SU-DHL-6 (cell line): Measurements from ENCODE around the gene POU4F3.

ENCODE experiments used
- H2AFZ ChIP-seq: fragments of 200-600 bp; sonication (generic); 2 replicates; pipeline ENCODE4 v1.6.1; 2014; ENCODE audit warnings: low read depth, mild to moderate bottlenecking, moderate library complexity, mixed read lengths, antibody characterized with exemption, low read length; ENCODE audit not compliant: severe bottlenecking
- H3F3A ChIP-seq: fragments of 200-600 bp; shearing (Covaris generic); 2 replicates; pipeline ENCODE4 v1.6.0; 2016; ENCODE audit warnings: antibody characterized with exemption, mild to moderate bottlenecking; ENCODE audit not compliant: insufficient read depth
- H3K27ac ChIP-seq: fragments of 200-600 bp; sonication (generic); 2 replicates; pipeline ENCODE4 v1.5.1; 2016; ENCODE audit warnings: low read depth, mild to moderate bottlenecking, low read length, moderate library complexity, mixed read lengths
- H3K27me3 ChIP-seq: fragments of 200-600 bp; sonication (generic), shearing (Covaris generic); 2 replicates; pipeline ENCODE4 v1.6.0; 2014; ENCODE audit warnings: mild to moderate bottlenecking, low read length
- H3K36me3 ChIP-seq: fragments of 200-600 bp; sonication (generic); 2 replicates; pipeline ENCODE4 v1.6.1; 2014; ENCODE audit warnings: mild to moderate bottlenecking, low read length, mixed read lengths
- H3K4me2 ChIP-seq: fragments of 300-600, 200-600 bp; shearing (Covaris generic), sonication (generic); 2 replicates; pipeline ENCODE4 v1.6.0; 2014; ENCODE audit warnings: low read length, low read depth, mild to moderate bottlenecking; ENCODE audit not compliant: poor library complexity, severe bottlenecking
- H3K4me3 ChIP-seq: fragments of 200-600 bp; sonication (generic); 2 replicates; pipeline ENCODE4 v1.5.1; 2014; ENCODE audit warnings: antibody characterized with exemption, low read length, mild to moderate bottlenecking, mixed read lengths; ENCODE audit not compliant: insufficient read depth, poor library complexity, severe bottlenecking
- H3K79me2 ChIP-seq: fragments of 200-600 bp; sonication (generic); 2 replicates; pipeline ENCODE4 v1.6.1; 2014; ENCODE audit warnings: mild to moderate bottlenecking, low read length, moderate library complexity; ENCODE audit not compliant: insufficient read depth
- H3K9ac ChIP-seq: fragments of 200-600 bp; sonication (generic); 2 replicates; pipeline ENCODE4 v1.7.0; 2014; ENCODE audit warnings: mild to moderate bottlenecking, low read length
- H3K9me2 ChIP-seq: fragments of 200-600 bp; sonication (generic); replicated peaks from 2 replicates; pipeline ENCODE4 v1.6.1; 2014; ENCODE audit warnings: low read length; ENCODE audit not compliant: insufficient read depth
- H3K9me3 ChIP-seq: fragments of 200-600 bp; sonication (generic); 2 replicates; pipeline ENCODE4 v1.6.1; 2014; ENCODE audit warnings: low read length, mixed read lengths; ENCODE audit not compliant: insufficient read depth
- H4K20me1 ChIP-seq: fragments of 200-600 bp; sonication (generic); 2 replicates; pipeline ENCODE4 v1.6.1; 2014; ENCODE audit warnings: low read depth, mild to moderate bottlenecking, antibody characterized with exemption, low read length, moderate library complexity, mixed read lengths
- CTCF ChIP-seq: fragments of 200-600 bp; sonication (generic); IDR thresholded peaks from one replicate; pipeline ENCODE4 v1.5.1; 2017; ENCODE audit warnings: antibody characterized with exemption, mild to moderate bottlenecking, low read length, moderate library complexity; ENCODE audit not compliant: insufficient read depth, poor library complexity, severe bottlenecking
- EZH2phosphoT487 ChIP-seq: fragments of 200-600 bp; sonication (generic), shearing (Covaris generic); conservative IDR thresholded peaks from 2 replicates; pipeline ENCODE4 v1.6.1; 2018; ENCODE audit warnings: mild to moderate bottlenecking, antibody characterized with exemption, low read length, moderate library complexity, mixed read lengths

POU4F3 gene

DNA sequence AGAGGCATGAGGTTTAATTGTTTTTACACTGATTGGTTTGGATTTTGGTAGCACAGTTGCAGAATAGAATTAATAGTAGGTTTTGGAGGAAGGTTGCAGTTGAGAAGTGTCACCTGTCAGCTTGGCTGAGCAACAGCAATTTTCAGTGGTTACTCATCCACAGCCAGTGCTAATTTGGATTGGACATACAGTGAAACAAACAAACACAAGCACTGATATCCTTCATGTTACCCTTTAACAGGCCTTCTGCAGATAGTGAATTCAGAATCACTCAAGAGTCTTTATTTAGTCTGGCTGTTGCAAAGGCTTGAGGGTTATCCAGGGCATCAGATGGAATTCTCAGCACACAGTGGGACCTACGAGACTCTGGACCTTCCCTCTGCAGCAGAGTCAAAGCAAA, 31.8 kb upstream of the POU4F3 start:
- Histone ChIP-seq H3K9me2 (no peaks in the 10 kb centered on the region), H3K27ac (no peak overlapping the region), H3K4me2 (no peak overlapping the region), H3K36me3 (no peaks in the 10 kb centered on the region), H3K9me3 (no peaks in the 10 kb centered on the region), H2AFZ (no peak overlapping the region), H3K79me2 (no peaks in the 10 kb centered on the region), H4K20me1 (no peaks in the 10 kb centered on the region), H3K27me3 (no peaks in the 10 kb centered on the region), H3F3A (no peaks in the 10 kb centered on the region), H3K4me3 (no peak overlapping the region), H3K9ac (no peak overlapping the region)
- TF ChIP-seq EZH2phosphoT487 (no peak), CTCF (no peak)

GRCh38 chr5:146307796-146308195, 30.8 kb upstream of the POU4F3 start:
- H3K4me3 ChIP-seq, result no peak overlapping the region
- H3K36me3 ChIP-seq, result no peaks in the 10 kb centered on the region
- no peak overlapping the region for H3K4me2 ChIP-seq
- no peak overlapping the region for H3K9ac ChIP-seq
- no peaks in the 10 kb centered on the region for H3K9me3 ChIP-seq
- no peak overlapping the region for H3K27ac ChIP-seq
- H3K9me2 ChIP-seq, result no peaks in the 10 kb centered on the region
- H3K79me2 ChIP-seq, result no peaks in the 10 kb centered on the region
- no peaks in the 10 kb centered on the region for H4K20me1 ChIP-seq
- no peaks in the 10 kb centered on the region for H3K27me3 ChIP-seq
- no peak for TF ChIP-seq EZH2phosphoT487
- TF ChIP-seq CTCF, result no peak
- H3F3A ChIP-seq, result no peaks in the 10 kb centered on the region
- H2AFZ ChIP-seq, result no peak overlapping the region

DNA sequence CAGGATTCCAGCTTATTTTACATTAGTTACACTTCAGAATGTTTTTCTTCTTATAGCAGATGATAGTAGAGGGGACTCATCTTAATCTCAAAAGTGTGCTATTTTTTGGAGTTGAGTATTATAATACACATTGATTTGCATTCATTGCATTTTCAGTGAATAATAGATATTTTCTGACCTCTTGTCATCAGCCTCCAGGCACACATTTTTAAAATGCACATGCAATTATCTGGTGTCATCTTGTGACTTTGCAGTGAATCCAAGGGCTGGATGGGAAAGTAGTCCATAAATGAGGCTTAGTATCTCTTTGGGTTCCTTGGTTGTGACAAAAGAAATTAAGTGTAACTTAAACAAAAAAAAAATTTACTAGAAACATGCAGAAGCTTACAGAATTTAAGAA, 28.1 kb upstream of the POU4F3 start:
- no peak overlapping the region for H3K4me2 ChIP-seq
- no peak overlapping the region for H3K4me3 ChIP-seq
- H3K9ac ChIP-seq, result no peak overlapping the region
- no peak overlapping the region for H2AFZ ChIP-seq
- no peak for TF ChIP-seq CTCF
- TF ChIP-seq EZH2phosphoT487, result no peak
- no peaks in the 10 kb centered on the region for H3K27me3 ChIP-seq
- no peaks in the 10 kb centered on the region for H3F3A ChIP-seq
- H3K27ac ChIP-seq, result no peak overlapping the region
- H4K20me1 ChIP-seq, result no peaks in the 10 kb centered on the region
- H3K9me2 ChIP-seq, result no peaks in the 10 kb centered on the region
- no peaks in the 10 kb centered on the region for H3K79me2 ChIP-seq
- H3K9me3 ChIP-seq, result no peaks in the 10 kb centered on the region
- no peaks in the 10 kb centered on the region for H3K36me3 ChIP-seq

DNA sequence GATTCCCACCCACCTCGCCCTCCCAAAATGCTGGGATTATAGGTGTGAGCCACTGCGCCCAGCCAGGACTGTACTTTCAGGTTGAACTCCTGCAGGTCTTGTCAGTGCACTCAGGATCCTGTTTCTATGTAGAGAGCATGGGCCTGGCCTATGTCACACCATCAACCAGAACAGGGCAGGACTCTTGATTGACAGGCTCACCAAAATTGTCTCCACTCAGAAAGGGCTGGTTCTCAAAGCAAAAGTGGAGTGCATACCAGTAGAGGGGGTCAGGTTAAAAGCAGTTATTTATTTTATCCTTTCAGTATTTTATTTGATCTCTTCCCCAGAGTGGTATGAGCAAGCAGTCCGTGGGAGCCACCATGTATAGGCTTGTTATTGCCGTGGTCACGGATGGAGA, 27.4 kb upstream of the POU4F3 start:
- Histone ChIP-seq H3K79me2 (no peaks in the 10 kb centered on the region), H3K27me3 (no peaks in the 10 kb centered on the region), H3K9me2 (no peaks in the 10 kb centered on the region), H4K20me1 (no peaks in the 10 kb centered on the region), H3K9ac (no peak overlapping the region), H3K4me3 (no peak overlapping the region), H3K4me2 (no peak overlapping the region), H2AFZ (no peak overlapping the region), H3F3A (no peaks in the 10 kb centered on the region), H3K36me3 (no peaks in the 10 kb centered on the region), H3K27ac (no peak overlapping the region), H3K9me3 (no peaks in the 10 kb centered on the region)
- no peak for TF ChIP-seq EZH2phosphoT487
- TF ChIP-seq CTCF, result no peak
